ENCODE measurements around the gene SLC33A1. TPM values are rescaled to one million over a fixed set of nuclear protein-coding genes. Genes with fewer than 3 reads are reported as not detected.

SLC33A1 gene
- total and polyA plus RNA-seq, 2 experiments from 2014 or later = 12.5 to 33.5 TPM

- Histone ChIP-seq H3K9me2 (ENCODE audit: insufficient read depth) (no peaks in the 10 kb centered on the region), H3K4me3 (no peak overlapping the region), H3F3A (replicated peaks; ENCODE audit: low read depth) (no peaks in the 10 kb centered on the region; the same call in 1 of the 2 replicates), H3K4me2 (no peak overlapping the region), H3K4me1 (ENCODE audit: insufficient read depth) (peaks cover 6% of the 10 kb centered on the region; the same call in 1 of the 2 replicates), H3K27ac (ENCODE audit: low read depth) (no peak overlapping the region), H3K27me3 (ENCODE audit: insufficient read depth) (peaks cover 3% of the 10 kb centered on the region; the same call in 1 of the 2 replicates), H2AFZ (peak overlapping the region; percentile 65; the same call in 1 of the 2 replicates), H3K36me3 (ENCODE audit: insufficient read depth) (no peaks in the 10 kb centered on the region), H3K79me2 (replicated peaks; ENCODE audit: insufficient read depth) (no peaks in the 10 kb centered on the region), H4K20me1 (replicated peaks; ENCODE audit: insufficient read depth) (no peaks in the 10 kb centered on the region)
- DNase-seq (ENCODE audit: low spot score) (no peak), ATAC-seq (no peak)
- TF ChIP-seq, protein P1, sequence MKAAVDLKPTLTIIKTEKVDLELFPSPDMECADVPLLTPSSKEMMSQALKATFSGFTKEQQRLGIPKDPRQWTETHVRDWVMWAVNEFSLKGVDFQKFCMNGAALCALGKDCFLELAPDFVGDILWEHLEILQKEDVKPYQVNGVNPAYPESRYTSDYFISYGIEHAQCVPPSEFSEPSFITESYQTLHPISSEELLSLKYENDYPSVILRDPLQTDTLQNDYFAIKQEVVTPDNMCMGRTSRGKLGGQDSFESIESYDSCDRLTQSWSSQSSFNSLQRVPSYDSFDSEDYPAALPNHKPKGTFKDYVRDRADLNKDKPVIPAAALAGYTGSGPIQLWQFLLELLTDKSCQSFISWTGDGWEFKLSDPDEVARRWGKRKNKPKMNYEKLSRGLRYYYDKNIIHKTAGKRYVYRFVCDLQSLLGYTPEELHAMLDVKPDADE (IDR thresholded peaks at IDR 0.05) = no peak
- Mint-ChIP-seq H3K36me3 (ENCODE audit: low read depth) (no peaks in the 10 kb centered on the region), H3K27ac (no peak overlapping the region), H3K4me1 (peaks cover 4% of the 10 kb centered on the region; the same call in 2 of the 3 replicates), H3K9me3 (no peaks in the 10 kb centered on the region; the same call in 2 of the 3 replicates), H3K4me3 (no peak overlapping the region), H3K27me3 (ENCODE audit: insufficient read depth, low read depth, poor library complexity) (peaks cover 5% of the 10 kb centered on the region)
Observed at GRCh38 chr3:155807823-155808222, 46.4 kb downstream of the SLC33A1 start.

GRCh38 chr3:155805802-155806618 lies 48.2 kb downstream of the SLC33A1 start, which contains the start of gene C3orf33:
Gene C3orf33, minus strand, starts transcription at chr3:155806278. Its CDS starts 26 bp downstream, at chr3:155806252.
- Mint-ChIP-seq H3K27me3 (ENCODE audit: insufficient read depth, low read depth, poor library complexity) (peaks cover 3% of the 10 kb centered on the region), H3K4me3 (peak within 1 kb of the TSS; percentile 88), H3K9me3 (no peaks in the 10 kb centered on the region; the same call in 2 of the 3 replicates), H3K36me3 (ENCODE audit: low read depth) (peaks cover 5% of the 10 kb centered on the region), H3K4me1 (peaks cover 4% of the 10 kb centered on the region; the same call in 2 of the 3 replicates), H3K27ac (no peak within 1 kb of the TSS; the same call in none of the 2 replicates)
- peak within 1 kb of the TSS; percentile 90 for H3K4me2 ChIP-seq
- no peak within 1 kb of the TSS for H3K27ac ChIP-seq (ENCODE audit: low read depth)
- ATAC-seq = peak; percentile 98
- H3K79me2 ChIP-seq (replicated peaks; ENCODE audit: insufficient read depth) = no peaks in the 10 kb centered on the region
- DNase-seq (ENCODE audit: low spot score) = peak; percentile 79
- H2AFZ ChIP-seq = peak within 1 kb of the TSS; percentile 99
- TF ChIP-seq, protein P1 (IDR thresholded peaks at IDR 0.05) = no peak
- no peak for TF ChIP-seq STAT1 (IDR thresholded peaks at IDR 0.05; ENCODE audit: unreplicated experiment)
- 0 out of 2 replicates have a peak, but pooled peaks have one; percentile 42 for TF ChIP-seq ZNF114 (CRISPR knock-in tag; IDR thresholded peaks at IDR 0.05)
- 0 out of 2 replicates have a peak, but pooled peaks have one; percentile 10 for TF ChIP-seq CREB1 (CRISPR knock-in tag; IDR thresholded peaks at IDR 0.05; ENCODE audit: low read depth)
- TF ChIP-seq JUNB (IDR thresholded peaks at IDR 0.05; ENCODE audit: unreplicated experiment) = no peak
- no peak for TF ChIP-seq NANOG (IDR thresholded peaks at IDR 0.05; ENCODE audit: borderline replicate concordance)
- no peak for TF ChIP-seq REST (IDR thresholded peaks at IDR 0.05; ENCODE audit: unreplicated experiment)
- no peak for TF ChIP-seq EZH2phosphoT487 (IDR thresholded peaks at IDR 0.05; ENCODE audit: unreplicated experiment)
- TF ChIP-seq ZNF331 (CRISPR knock-in tag; IDR thresholded peaks at IDR 0.05; ENCODE audit: low read depth) = no peak
- 0 out of 2 replicates have a peak, but pooled peaks have one; percentile 52 for TF ChIP-seq POLR2AphosphoS5 (IDR thresholded peaks at IDR 0.05; ENCODE audit: low read depth)
- TF ChIP-seq CTCF (conservative IDR thresholded peaks at IDR 0.05; ENCODE audit: low read depth in 2 of 2) = peak; percentile 78 to 86
- H3K4me1 ChIP-seq (ENCODE audit: insufficient read depth) = peaks cover 6% of the 10 kb centered on the region; the same call in 1 of the 2 replicates
- no peaks in the 10 kb centered on the region; the same call in 1 of the 2 replicates for H3F3A ChIP-seq (replicated peaks; ENCODE audit: low read depth)
- H3K4me3 ChIP-seq = peak within 1 kb of the TSS; percentile 92
- peaks cover 3% of the 10 kb centered on the region; the same call in 1 of the 2 replicates for H3K27me3 ChIP-seq (ENCODE audit: insufficient read depth)
- H3K36me3 ChIP-seq (ENCODE audit: insufficient read depth) = no peaks in the 10 kb centered on the region
- no peaks in the 10 kb centered on the region for H4K20me1 ChIP-seq (replicated peaks; ENCODE audit: insufficient read depth)
- H3K9me2 ChIP-seq (ENCODE audit: insufficient read depth) = no peaks in the 10 kb centered on the region

All from GM23338 (cell line).